ENCODE results near the gene LIMK2. TPM values are rescaled to one million over a fixed set of nuclear protein-coding genes. Genes with fewer than 3 reads are reported as not detected.
A peak's percentile ranks its signal among the peaks of the same experiment; 100 is the strongest.
"Not testable (repeated sequence)": the region's sequence is repeated elsewhere in the genome, so short reads cannot be mapped to it uniquely, and the experiment has no call there.

LIMK2 gene
- total RNA-seq, 1 donor = 25.0 TPM

- no peak overlapping the region for H3K4me2 ChIP-seq (ENCODE audit: insufficient read depth, low read length)
- peaks cover 19% of the 10 kb centered on the region for H3K4me1 ChIP-seq (ENCODE audit: insufficient read depth, low read length)
- no peak overlapping the region for H2AFZ ChIP-seq (ENCODE audit: low read length)
- no peaks in the 10 kb centered on the region for H3K79me2 ChIP-seq (ENCODE audit: insufficient read depth, low read length)
- H3K27me3 ChIP-seq (ENCODE audit: insufficient read depth, low read length) = no peaks in the 10 kb centered on the region
- no peak overlapping the region for H3K4me3 ChIP-seq (ENCODE audit: insufficient read depth, low read length)
- TF ChIP-seq CTCF (IDR thresholded peaks at IDR 0.05; ENCODE audit: extremely low read depth, low read depth, low read length) = no peak
- H3K9me3 ChIP-seq (ENCODE audit: low read depth, low read length) = no peaks in the 10 kb centered on the region
- DNase-seq (ENCODE audit: insufficient read length, low spot score, missing footprints) = no peak
- H4K20me1 ChIP-seq (ENCODE audit: insufficient read depth, low read length) = no peaks in the 10 kb centered on the region
- no peak overlapping the region for H3K27ac ChIP-seq (ENCODE audit: low read depth, low read length)
- H3K36me3 ChIP-seq (ENCODE audit: insufficient read depth, low read length) = no peaks in the 10 kb centered on the region
Measured at GRCh38 chr22:31235081-31235480, 23.0 kb downstream of the LIMK2 start.

GRCh38 chr22:31236044-31236443 is 23.9 kb downstream of the LIMK2 start:
- not testable (repeated sequence) for H2AFZ ChIP-seq (ENCODE audit: low read length); H3K4me3 ChIP-seq (ENCODE audit: insufficient read depth, low read length); H3K4me2 ChIP-seq (ENCODE audit: insufficient read depth, low read length); H3K79me2 ChIP-seq (ENCODE audit: insufficient read depth, low read length); H3K9me3 ChIP-seq (ENCODE audit: low read depth, low read length); H3K36me3 ChIP-seq (ENCODE audit: insufficient read depth, low read length); DNase-seq (ENCODE audit: insufficient read length, low spot score, missing footprints); H4K20me1 ChIP-seq (ENCODE audit: insufficient read depth, low read length); H3K27ac ChIP-seq (ENCODE audit: low read depth, low read length); H3K27me3 ChIP-seq (ENCODE audit: insufficient read depth, low read length)
- H3K4me1 ChIP-seq (ENCODE audit: insufficient read depth, low read length) = peaks cover 20% of the 10 kb centered on the region

- Histone ChIP-seq H3K4me3 (ENCODE audit: insufficient read depth, low read length) (no peak overlapping the region), H3K79me2 (ENCODE audit: insufficient read depth, low read length) (no peaks in the 10 kb centered on the region), H4K20me1 (ENCODE audit: insufficient read depth, low read length) (no peaks in the 10 kb centered on the region), H3K9me3 (ENCODE audit: low read depth, low read length) (no peaks in the 10 kb centered on the region), H3K4me1 (ENCODE audit: insufficient read depth, low read length) (peaks cover 35% of the 10 kb centered on the region), H2AFZ (ENCODE audit: low read length) (no peak overlapping the region), H3K27ac (ENCODE audit: low read depth, low read length) (no peak overlapping the region), H3K27me3 (ENCODE audit: insufficient read depth, low read length) (no peaks in the 10 kb centered on the region), H3K36me3 (ENCODE audit: insufficient read depth, low read length) (no peaks in the 10 kb centered on the region), H3K4me2 (ENCODE audit: insufficient read depth, low read length) (no peak overlapping the region)
- TF ChIP-seq CTCF (IDR thresholded peaks at IDR 0.05; ENCODE audit: extremely low read depth, low read depth, low read length) = no peak
- no peak for DNase-seq (ENCODE audit: insufficient read length, low spot score, missing footprints)
Measured at GRCh38 chr22:31238057-31238456, 26.0 kb downstream of the LIMK2 start.

- Histone ChIP-seq H3K36me3 (ENCODE audit: insufficient read depth, low read length) (no peaks in the 10 kb centered on the region), H3K4me3 (ENCODE audit: insufficient read depth, low read length) (no peak overlapping the region), H3K27me3 (ENCODE audit: insufficient read depth, low read length) (no peaks in the 10 kb centered on the region), H3K9me3 (ENCODE audit: low read depth, low read length) (no peaks in the 10 kb centered on the region), H3K79me2 (ENCODE audit: insufficient read depth, low read length) (no peaks in the 10 kb centered on the region), H3K4me2 (ENCODE audit: insufficient read depth, low read length) (peak overlapping the region; percentile 17), H4K20me1 (ENCODE audit: insufficient read depth, low read length) (no peaks in the 10 kb centered on the region), H3K4me1 (ENCODE audit: insufficient read depth, low read length) (peaks cover 53% of the 10 kb centered on the region), H2AFZ (ENCODE audit: low read length) (no peak overlapping the region), H3K27ac (ENCODE audit: low read depth, low read length) (peak overlapping the region; percentile 24)
- peak; percentile 44 for DNase-seq (ENCODE audit: insufficient read length, low spot score, missing footprints)
- TF ChIP-seq CTCF (IDR thresholded peaks at IDR 0.05; ENCODE audit: extremely low read depth, low read depth, low read length) = no peak
Measured at GRCh38 chr22:31239771-31240370, 27.8 kb downstream of the LIMK2 start.
